Hepatocyte (in vitro differentiated cells): Measurements from ENCODE around the gene MDFI. TPM values are rescaled to one million over a fixed set of nuclear protein-coding genes. Genes with fewer than 3 reads are reported as not detected.

Experiments used
- DNase-seq: peaks from one replicate; pipeline ENCODE4 v3.0.0-alpha.2; 2016; ENCODE audit warnings: low spot score
- H2AFZ ChIP-seq: fragments of 200-600 bp; sonication (generic); 2 replicates; pipeline ENCODE4 v1.6.0; 2016; ENCODE audit warnings: antibody characterized with exemption, mild to moderate bottlenecking
- H3K27ac ChIP-seq: fragments of 200-600 bp; sonication (generic); 2 replicates; pipeline ENCODE4 v1.5.1; 2016; ENCODE audit warnings: mild to moderate bottlenecking
- H3K27me3 ChIP-seq: fragments of 200-600 bp; sonication (generic); 2 replicates; pipeline ENCODE4 v1.6.1; 2016
- H3K36me3 ChIP-seq: fragments of 200-600 bp; sonication (generic); replicated peaks from 2 replicates; pipeline ENCODE4 v1.5.1; 2016; ENCODE audit warnings: low read depth; ENCODE audit not compliant: insufficient read depth
- H3K4me1 ChIP-seq: fragments of 200-600 bp; sonication (generic); 2 replicates; pipeline ENCODE4 v1.5.1; 2016; ENCODE audit warnings: mild to moderate bottlenecking, moderate library complexity; ENCODE audit not compliant: insufficient read depth
- H3K4me2 ChIP-seq: fragments of 200-600 bp; sonication (generic); 2 replicates; pipeline ENCODE4 v1.6.0; 2016
- H3K4me3 ChIP-seq: fragments of 200-600 bp; sonication (generic); 2 replicates; pipeline ENCODE4 v1.5.1; 2016; ENCODE audit warnings: mild to moderate bottlenecking
- H3K79me2 ChIP-seq: fragments of 200-600 bp; sonication (generic); 2 replicates; pipeline ENCODE4 v1.6.0; 2017; ENCODE audit warnings: mild to moderate bottlenecking
- H3K9me2 ChIP-seq: fragments of 200-600 bp; sonication (generic); replicated peaks from 2 replicates; pipeline ENCODE4 v1.6.0; 2017; ENCODE audit warnings: mild to moderate bottlenecking; ENCODE audit not compliant: insufficient read depth
- H3K9me3 ChIP-seq: fragments of 200-600 bp; sonication (generic); 2 replicates; pipeline ENCODE4 v1.5.1; 2016; ENCODE audit warnings: low read depth, mild to moderate bottlenecking
- H4K20me1 ChIP-seq: fragments of 200-600 bp; sonication (generic); 2 replicates; pipeline ENCODE4 v1.6.0; 2016; ENCODE audit warnings: mild to moderate bottlenecking; ENCODE audit not compliant: insufficient read depth, poor library complexity, severe bottlenecking
- EZH2 ChIP-seq: fragments of 200-600 bp; sonication (generic); IDR thresholded peaks from 2 replicates; pipeline ENCODE4 v1.6.1; 2016; ENCODE audit warnings: antibody characterized with exemption, mild to moderate bottlenecking, borderline replicate concordance
- EZH2phosphoT487 ChIP-seq: fragments of 200-600 bp; sonication (generic); IDR thresholded peaks from one replicate; pipeline ENCODE4 v1.6.1; 2018; ENCODE audit warnings: antibody characterized with exemption, mild to moderate bottlenecking, low read depth, moderate library complexity; ENCODE audit not compliant: unreplicated experiment, severe bottlenecking
- WGBS: methylation state at CpG from one replicate; pipeline ENCODE4 v1.1.6; 2016; ENCODE audit warnings: low lambda C conversion rate; ENCODE audit errors: missing lambda C conversion rate; 5-methylcytosine and 5-hydroxymethylcytosine counted together
- polyA plus RNA-seq: library from polyadenylated mRNA; unstranded; fragments of >200 nt; fragmentation: Nextera tagmentation; extraction: Ambion mirVana; gene quantifications from 2 replicates; pipeline ENCODE4 v1.2.1, GENCODE V29; 2016
- total RNA-seq: library from RNA; depleted of rRNA; stranded (reverse); fragments of >200 nt; gene quantifications from 2 replicates; pipeline ENCODE4 v1.2.3, GENCODE V29; 2014
- TF ChIP-seq, protein P1 (sequence below): fragments of 200-600 bp; sonication (generic); IDR thresholded peaks from 2 replicates; pipeline ENCODE4 v1.5.1; 2016; ENCODE audit warnings: antibody characterized with exemption, mild to moderate bottlenecking; ENCODE audit not compliant: poor library complexity

The MDFI gene
- total and polyA plus RNA-seq, 2 experiments from 2014 or later, result 45.2 to 106 TPM

DNA sequence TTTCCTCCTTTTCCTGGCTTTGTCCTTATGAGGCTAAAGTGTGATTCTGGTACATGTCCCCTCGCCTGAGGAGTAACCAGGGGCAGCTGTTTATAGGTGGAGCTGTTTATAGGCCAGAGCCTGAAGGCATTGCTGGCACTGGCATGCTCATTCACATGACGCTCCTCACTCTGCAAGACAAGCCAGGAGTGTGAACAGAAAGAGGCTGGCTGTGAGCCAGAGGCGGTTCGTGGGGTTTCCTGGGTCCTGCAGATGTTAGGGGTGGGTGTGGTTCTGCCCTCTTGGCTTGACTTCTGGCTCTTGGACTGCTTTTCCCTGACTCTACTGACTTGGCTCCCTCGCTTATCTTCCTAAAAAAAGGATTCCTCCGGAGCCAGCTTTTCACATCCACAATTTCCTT, 12.8 kb upstream of the MDFI start:
- Histone ChIP-seq H4K20me1 (no peaks in the 10 kb centered on the region), H3K27ac (peak overlapping the region; percentile 20), H3K9me2 (no peaks in the 10 kb centered on the region), H3K4me3 (no peak overlapping the region), H3K27me3 (no peaks in the 10 kb centered on the region), H3K4me1 (peaks cover 30% of the 10 kb centered on the region), H2AFZ (no peak overlapping the region), H3K36me3 (no peaks in the 10 kb centered on the region), H3K9me3 (no peaks in the 10 kb centered on the region), H3K4me2 (no peak overlapping the region), H3K79me2 (no peaks in the 10 kb centered on the region)
- 50% methylated on average over 6 of the region's 6 CpGs for WGBS
- TF ChIP-seq, protein P1, sequence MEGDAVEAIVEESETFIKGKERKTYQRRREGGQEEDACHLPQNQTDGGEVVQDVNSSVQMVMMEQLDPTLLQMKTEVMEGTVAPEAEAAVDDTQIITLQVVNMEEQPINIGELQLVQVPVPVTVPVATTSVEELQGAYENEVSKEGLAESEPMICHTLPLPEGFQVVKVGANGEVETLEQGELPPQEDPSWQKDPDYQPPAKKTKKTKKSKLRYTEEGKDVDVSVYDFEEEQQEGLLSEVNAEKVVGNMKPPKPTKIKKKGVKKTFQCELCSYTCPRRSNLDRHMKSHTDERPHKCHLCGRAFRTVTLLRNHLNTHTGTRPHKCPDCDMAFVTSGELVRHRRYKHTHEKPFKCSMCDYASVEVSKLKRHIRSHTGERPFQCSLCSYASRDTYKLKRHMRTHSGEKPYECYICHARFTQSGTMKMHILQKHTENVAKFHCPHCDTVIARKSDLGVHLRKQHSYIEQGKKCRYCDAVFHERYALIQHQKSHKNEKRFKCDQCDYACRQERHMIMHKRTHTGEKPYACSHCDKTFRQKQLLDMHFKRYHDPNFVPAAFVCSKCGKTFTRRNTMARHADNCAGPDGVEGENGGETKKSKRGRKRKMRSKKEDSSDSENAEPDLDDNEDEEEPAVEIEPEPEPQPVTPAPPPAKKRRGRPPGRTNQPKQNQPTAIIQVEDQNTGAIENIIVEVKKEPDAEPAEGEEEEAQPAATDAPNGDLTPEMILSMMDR, result no peak
- TF ChIP-seq EZH2phosphoT487, result no peak
- no peak for TF ChIP-seq EZH2
- no peak for DNase-seq

GRCh38 chr6:41626022-41626421, 12.2 kb upstream of the MDFI start:
- no peaks in the 10 kb centered on the region for H3K36me3 ChIP-seq
- no peak overlapping the region for H2AFZ ChIP-seq
- TF ChIP-seq, protein P1, result no peak
- TF ChIP-seq EZH2phosphoT487 (no peak), EZH2 (no peak)
- no peaks in the 10 kb centered on the region for H3K27me3 ChIP-seq
- peaks cover 30% of the 10 kb centered on the region for H3K4me1 ChIP-seq
- DNase-seq, result no peak
- no peaks in the 10 kb centered on the region for H4K20me1 ChIP-seq
- no peaks in the 10 kb centered on the region for H3K9me2 ChIP-seq
- H3K9me3 ChIP-seq, result no peaks in the 10 kb centered on the region
- H3K27ac ChIP-seq, result no peak overlapping the region
- WGBS, result 94% methylated on average over 4 of the region's 4 CpGs
- H3K79me2 ChIP-seq, result no peaks in the 10 kb centered on the region
- no peak overlapping the region for H3K4me2 ChIP-seq
- H3K4me3 ChIP-seq, result no peak overlapping the region

DNA sequence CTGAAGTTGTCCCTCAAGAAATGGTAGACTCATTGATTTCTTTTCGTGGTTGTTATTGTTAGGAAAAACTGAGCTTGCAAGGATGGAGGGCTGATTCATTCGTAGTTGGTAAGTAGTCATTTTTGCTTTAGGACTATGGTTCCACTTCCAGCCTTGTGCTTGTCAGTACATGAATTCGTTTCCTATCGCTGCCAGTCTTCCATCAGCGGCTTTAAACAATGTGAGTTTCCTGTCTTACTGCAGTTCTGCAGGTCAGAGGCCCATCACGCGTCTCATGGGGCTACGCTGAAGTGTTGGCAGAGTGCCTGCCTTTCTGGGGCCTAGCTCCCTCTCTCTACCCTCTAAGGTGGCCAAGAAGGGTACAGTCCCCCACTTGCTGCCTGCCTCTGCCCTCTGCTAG, 11.4 kb upstream of the MDFI start:
- H3K36me3 ChIP-seq, result no peaks in the 10 kb centered on the region
- H3K4me2 ChIP-seq, result no peak overlapping the region
- TF ChIP-seq EZH2phosphoT487 (no peak), EZH2 (no peak)
- H3K27me3 ChIP-seq, result no peaks in the 10 kb centered on the region
- 63% methylated on average over 8 of the region's 8 CpGs for WGBS
- no peak overlapping the region for H3K4me3 ChIP-seq
- no peaks in the 10 kb centered on the region for H3K9me2 ChIP-seq
- no peak overlapping the region for H2AFZ ChIP-seq
- H3K27ac ChIP-seq, result peak overlapping the region; percentile 6
- no peaks in the 10 kb centered on the region for H4K20me1 ChIP-seq
- peaks cover 28% of the 10 kb centered on the region for H3K4me1 ChIP-seq
- H3K9me3 ChIP-seq, result no peaks in the 10 kb centered on the region
- DNase-seq, result no peak
- H3K79me2 ChIP-seq, result no peaks in the 10 kb centered on the region

- WGBS, result 100% methylated on average over 2 of the region's 2 CpGs
- TF ChIP-seq EZH2, result no peak
- TF ChIP-seq, protein P1, result no peak
- TF ChIP-seq EZH2phosphoT487, result no peak
- Histone ChIP-seq H3K4me1 (peaks cover 18% of the 10 kb centered on the region), H3K27ac (no peak overlapping the region), H3K9me3 (no peaks in the 10 kb centered on the region), H3K9me2 (no peaks in the 10 kb centered on the region), H3K36me3 (no peaks in the 10 kb centered on the region), H2AFZ (no peak overlapping the region), H3K4me3 (no peak overlapping the region), H3K27me3 (no peaks in the 10 kb centered on the region), H4K20me1 (no peaks in the 10 kb centered on the region), H3K4me2 (no peak overlapping the region), H3K79me2 (no peaks in the 10 kb centered on the region)
- DNase-seq, result no peak
Observed at GRCh38 chr6:41629128-41629527, 9.1 kb upstream of the MDFI start.
